Umbilical cord (tissue), 2 donors: ENCODE data around the gene AKAP5. TPM values are rescaled to one million over a fixed set of nuclear protein-coding genes. Genes with fewer than 3 reads are reported as not detected.

ENCODE experiments used
- DNase-seq: peaks from one replicate; pipeline ENCODE4 v3.0.0-alpha.2; 2015; ENCODE audit warnings: low spot score
- total RNA-seq: library from RNA; depleted of rRNA; stranded (reverse); fragments of >200 nt; gene quantifications from one replicate; pipeline ENCODE4 v1.2.3, GENCODE V29; 2014; ENCODE audit warnings: low replicate concordance; ENCODE audit not compliant: insufficient read depth

The AKAP5 gene, protein sequence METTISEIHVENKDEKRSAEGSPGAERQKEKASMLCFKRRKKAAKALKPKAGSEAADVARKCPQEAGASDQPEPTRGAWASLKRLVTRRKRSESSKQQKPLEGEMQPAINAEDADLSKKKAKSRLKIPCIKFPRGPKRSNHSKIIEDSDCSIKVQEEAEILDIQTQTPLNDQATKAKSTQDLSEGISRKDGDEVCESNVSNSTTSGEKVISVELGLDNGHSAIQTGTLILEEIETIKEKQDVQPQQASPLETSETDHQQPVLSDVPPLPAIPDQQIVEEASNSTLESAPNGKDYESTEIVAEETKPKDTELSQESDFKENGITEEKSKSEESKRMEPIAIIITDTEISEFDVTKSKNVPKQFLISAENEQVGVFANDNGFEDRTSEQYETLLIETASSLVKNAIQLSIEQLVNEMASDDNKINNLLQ
- 16.6 TPM for total RNA-seq

DNA sequence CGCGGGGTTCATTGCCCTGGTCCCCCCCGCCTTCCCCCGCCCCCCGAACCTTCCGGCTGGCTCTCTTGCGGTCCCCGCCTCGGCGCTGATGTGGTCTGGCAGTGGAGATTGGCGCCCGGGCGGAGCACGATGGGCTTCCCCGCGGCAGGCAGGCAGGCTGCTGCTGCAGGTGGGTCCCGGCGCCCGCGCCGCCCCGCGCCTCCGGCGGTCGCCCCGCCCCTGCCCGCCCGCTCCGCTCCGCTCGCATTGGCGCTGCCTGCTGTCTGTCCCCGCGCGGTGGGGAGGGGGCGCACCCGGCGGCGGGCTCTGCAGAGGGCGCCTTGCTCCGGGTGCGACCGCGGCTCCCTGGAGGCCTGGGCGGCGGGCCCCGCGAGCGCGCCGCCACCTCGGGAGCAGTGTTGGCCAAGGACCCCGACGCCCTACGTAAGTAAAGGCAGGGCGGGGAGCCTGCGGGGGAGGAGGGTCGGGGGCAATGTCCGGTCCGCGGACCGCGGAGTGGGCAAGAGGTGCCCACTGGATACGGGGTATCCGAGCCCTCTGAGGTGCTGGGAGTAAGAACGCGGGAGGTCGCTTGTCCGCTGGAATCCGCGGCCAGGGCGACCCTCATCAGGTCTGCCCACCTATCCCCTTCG is at the start of gene AKAP5:
TSS of gene AKAP5 (plus strand) at position 309 of the 632 bp plus-strand sequence. CDS start 2,896 bp downstream, outside the sequence.
- peak; percentile 66 for DNase-seq

GRCh38 chr14:64416348-64416932 is 48.9 kb upstream of the AKAP5 start:
- DNase-seq = no peak

- no peak for DNase-seq
These were observed 48.1 kb upstream of the AKAP5 start for GRCh38 chr14:64417055-64417770.

- no peak for DNase-seq
These were observed 47.6 kb upstream of the AKAP5 start for GRCh38 chr14:64417771-64418125.

DNA sequence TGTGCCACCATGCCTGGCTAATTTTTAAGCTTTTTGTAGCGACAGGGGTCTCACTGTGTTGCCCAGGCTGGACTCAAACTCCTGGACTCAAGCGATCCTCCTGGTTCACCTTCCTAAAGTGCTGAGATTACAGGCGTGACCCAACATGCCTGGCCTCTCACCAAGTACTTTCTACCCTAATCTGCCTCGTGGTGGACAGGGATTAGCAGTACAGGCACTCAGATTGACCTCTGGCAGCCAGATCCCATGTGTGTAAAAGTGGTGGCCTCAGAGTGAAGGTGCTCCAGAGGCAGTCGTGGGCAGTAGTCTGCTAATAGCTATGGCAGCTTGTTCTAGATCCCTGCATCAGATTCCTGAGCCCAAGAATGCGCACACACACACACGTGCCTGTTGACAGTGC is 46.3 kb upstream of the AKAP5 start:
- no peak for DNase-seq

DNA sequence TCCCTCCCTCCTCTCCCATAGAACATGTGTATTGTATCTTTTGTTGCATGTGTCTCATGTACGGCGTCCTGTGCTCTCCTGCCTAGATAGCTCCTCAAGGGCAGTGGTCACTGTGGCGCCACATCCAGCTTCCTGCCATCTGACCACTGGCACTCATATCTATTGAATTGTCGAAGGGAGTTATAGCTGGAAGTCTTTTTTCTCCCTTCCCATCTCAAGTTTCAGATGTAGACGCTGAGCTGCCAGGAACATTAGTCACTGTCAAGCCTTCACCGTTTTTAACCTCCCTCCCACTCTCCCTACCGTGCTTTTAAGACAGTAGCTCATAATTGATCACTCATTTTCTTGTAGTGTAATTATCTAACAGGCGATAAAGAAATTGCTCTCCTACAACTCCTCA is 44.1 kb upstream of the AKAP5 start:
- DNase-seq = no peak

DNA sequence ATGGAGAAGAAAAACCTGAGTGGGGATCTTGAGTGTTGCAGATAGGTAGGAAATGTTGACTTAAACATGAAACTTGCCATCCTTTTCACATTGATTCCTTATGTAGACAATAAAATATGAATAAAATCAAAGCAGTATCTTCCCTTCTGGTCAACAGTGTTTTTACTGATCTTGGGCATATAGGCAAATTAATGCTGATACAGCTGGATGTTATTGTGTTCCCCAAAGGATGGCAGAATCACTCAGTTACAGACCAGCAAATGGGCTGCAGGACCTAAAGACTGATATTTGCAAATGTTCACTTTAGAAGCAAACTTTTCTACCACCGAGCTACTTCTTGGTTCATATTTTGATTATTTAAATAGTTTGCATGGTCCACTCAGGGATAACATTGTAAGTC is 43.3 kb upstream of the AKAP5 start:
- no peak for DNase-seq

GRCh38 chr14:64422756-64423155 is 42.5 kb upstream of the AKAP5 start:
- no peak for DNase-seq

- DNase-seq = no peak
These were observed 41.3 kb upstream of the AKAP5 start for GRCh38 chr14:64423987-64424386.

- peak; percentile 77 for DNase-seq
These were observed 30.8 kb upstream of the AKAP5 start for GRCh38 chr14:64434528-64434927.

DNA sequence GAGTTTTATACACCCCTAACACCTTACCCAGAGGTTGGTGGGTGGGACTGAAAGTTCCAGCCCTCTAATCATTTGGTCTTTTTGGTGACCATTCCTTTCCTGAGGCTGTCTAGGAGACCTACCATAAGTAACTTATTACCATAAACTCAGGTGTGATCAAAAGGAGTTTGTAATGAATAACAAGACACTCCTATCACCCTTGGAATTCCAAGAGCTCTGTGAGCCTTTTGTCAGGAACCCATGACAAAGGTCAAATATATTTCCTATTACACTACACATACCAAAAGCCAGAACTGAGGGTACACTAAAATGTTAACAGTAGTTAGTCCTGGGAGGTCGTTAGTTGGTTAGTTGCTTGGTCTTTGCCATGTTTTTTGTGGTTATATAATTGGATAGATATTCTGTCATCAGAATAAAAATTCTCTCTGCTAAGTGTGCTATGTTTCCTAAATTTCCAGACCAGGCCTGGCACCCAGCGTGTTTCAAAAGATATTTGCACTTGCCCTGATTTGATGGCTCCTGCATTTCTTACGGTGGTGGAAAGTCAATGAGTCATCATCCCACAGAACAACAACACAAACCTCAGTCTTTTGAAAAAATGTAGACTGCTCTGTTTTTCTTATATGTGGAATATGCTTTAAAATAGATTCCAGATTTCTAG is 27.0 kb upstream of the AKAP5 start:
- peak; percentile 77 for DNase-seq

DNA sequence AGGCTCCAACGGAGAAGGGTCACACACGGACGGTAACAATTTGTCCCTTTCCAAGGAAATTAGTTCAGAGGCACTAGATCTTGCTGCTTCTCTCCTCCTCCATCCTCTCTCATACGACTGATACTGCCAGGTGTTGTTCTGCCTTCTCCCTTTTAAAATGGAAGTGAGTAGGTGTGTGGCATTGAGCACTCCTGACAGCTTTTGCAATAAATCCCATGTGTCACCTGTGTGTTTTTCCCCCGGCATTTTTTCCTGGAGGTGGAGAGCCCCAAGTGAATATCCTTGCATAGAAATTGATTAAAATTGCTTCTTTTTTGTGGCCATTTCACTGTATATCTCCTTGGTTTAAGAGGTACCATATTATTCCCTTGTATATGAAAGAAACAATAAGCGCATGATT is 26.2 kb upstream of the AKAP5 start:
- no peak for DNase-seq

DNA sequence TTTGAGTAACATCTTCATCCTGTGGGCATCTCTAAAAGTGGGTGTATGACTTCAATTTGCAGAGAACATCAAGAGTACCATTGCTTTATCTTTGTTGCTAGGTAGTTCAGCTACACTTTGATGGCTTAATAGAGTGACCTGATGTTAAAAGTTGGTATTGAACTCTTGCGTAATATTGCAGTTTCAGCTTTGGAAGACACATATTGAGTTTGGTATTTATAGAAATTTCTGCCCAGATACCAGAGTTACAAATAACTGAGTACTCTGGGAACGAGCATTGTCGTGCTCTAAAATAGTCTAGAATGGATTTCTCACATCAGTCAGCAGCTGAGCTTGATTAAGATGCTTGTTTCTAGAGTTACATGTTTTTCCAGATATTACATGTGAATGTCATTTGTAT is 24.8 kb upstream of the AKAP5 start:
- no peak for DNase-seq

GRCh38 chr14:64442300-64442988 is 22.9 kb upstream of the AKAP5 start:
- peak; percentile 35 for DNase-seq

DNA sequence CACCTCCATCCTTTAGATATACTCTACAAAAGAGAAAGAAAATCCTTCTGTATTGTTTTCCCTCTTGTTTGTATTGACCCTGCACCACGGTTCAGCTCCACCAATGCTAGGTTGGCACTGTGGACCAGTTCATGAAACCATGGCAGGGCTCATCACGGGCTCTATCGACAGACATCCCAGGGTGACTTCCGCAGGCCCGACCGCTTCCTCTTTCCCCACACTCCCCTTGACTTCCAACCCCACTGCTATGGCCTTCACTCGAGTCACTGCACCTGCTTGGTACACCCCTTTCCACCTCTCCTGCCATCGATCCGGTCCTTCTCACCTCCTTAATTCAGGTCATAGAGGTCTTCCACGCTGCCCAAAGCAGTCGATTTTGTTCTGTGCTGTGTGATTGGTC is 21.2 kb upstream of the AKAP5 start:
- DNase-seq = no peak

- peak; percentile 65 for DNase-seq
These were observed 20.1 kb upstream of the AKAP5 start for GRCh38 chr14:64444984-64445845.

GRCh38 chr14:64447876-64448670 is 17.2 kb upstream of the AKAP5 start:
- DNase-seq = peak; percentile 54

DNA sequence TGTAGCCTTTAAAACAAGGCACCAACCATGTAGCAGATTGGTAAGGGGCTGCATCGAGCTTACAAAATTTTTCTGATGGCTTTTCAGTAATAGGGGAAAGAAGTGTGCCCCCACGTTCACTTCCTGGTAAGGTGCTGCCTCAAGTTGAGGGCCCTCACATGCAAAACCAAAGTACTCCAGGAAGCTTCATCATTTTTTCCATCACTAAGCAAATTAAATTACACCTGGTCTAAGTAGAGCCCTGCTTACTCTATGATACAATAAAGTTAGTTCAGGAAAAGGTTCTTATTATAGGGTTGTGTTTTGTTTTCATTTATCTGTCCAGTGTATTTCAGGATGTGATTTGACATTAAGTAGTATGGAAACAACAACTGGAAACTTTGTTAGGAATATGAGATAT is 15.0 kb upstream of the AKAP5 start:
- DNase-seq = no peak

GRCh38 chr14:64454671-64455070 is 10.6 kb upstream of the AKAP5 start:
- DNase-seq = no peak
